ENCODE data around the gene DOCK10. TPM values are rescaled to one million over a fixed set of nuclear protein-coding genes. Genes with fewer than 3 reads are reported as not detected.
"Not testable (repeated sequence)": the region's sequence is repeated elsewhere in the genome, so short reads cannot be mapped to it uniquely, and the experiment has no call there.

DOCK10 gene
- total RNA-seq, 1 experiment from 2014 or later = 5.8 TPM

DNA sequence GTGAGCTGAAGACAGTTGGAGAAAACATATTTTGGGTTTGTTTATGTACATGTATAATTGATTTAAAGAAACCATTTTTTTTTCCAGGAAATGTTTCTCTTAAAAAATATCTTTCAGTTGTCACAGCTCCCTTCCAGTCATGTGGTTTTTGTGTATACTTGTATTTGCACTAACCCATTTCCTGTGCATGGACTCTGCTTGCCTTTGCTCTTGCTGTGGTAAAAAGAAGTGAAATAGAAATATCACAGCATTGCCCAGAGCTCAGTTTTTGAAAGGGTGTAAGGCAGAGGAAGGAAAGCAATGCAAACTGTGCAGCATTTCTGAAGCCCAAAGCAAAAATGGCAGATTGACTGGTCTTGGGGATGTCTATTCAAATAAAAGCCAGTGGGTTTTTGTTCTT is 10.4 kb upstream of the DOCK10 start:
- TF ChIP-seq SIN3A (IDR thresholded peaks at IDR 0.05; ENCODE audit: borderline replicate concordance, insufficient read depth, low read depth, low read length) (no peak), POLR2AphosphoS5 (IDR thresholded peaks at IDR 0.05; ENCODE audit: low read depth, low read length) (no peak), TCF7L2 (IDR thresholded peaks at IDR 0.05; ENCODE audit: low read depth, low read length) (no peak)
- TF ChIP-seq, protein P1, sequence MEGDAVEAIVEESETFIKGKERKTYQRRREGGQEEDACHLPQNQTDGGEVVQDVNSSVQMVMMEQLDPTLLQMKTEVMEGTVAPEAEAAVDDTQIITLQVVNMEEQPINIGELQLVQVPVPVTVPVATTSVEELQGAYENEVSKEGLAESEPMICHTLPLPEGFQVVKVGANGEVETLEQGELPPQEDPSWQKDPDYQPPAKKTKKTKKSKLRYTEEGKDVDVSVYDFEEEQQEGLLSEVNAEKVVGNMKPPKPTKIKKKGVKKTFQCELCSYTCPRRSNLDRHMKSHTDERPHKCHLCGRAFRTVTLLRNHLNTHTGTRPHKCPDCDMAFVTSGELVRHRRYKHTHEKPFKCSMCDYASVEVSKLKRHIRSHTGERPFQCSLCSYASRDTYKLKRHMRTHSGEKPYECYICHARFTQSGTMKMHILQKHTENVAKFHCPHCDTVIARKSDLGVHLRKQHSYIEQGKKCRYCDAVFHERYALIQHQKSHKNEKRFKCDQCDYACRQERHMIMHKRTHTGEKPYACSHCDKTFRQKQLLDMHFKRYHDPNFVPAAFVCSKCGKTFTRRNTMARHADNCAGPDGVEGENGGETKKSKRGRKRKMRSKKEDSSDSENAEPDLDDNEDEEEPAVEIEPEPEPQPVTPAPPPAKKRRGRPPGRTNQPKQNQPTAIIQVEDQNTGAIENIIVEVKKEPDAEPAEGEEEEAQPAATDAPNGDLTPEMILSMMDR (IDR thresholded peaks at IDR 0.05) = no peak
- TF ChIP-seq, protein P2, sequence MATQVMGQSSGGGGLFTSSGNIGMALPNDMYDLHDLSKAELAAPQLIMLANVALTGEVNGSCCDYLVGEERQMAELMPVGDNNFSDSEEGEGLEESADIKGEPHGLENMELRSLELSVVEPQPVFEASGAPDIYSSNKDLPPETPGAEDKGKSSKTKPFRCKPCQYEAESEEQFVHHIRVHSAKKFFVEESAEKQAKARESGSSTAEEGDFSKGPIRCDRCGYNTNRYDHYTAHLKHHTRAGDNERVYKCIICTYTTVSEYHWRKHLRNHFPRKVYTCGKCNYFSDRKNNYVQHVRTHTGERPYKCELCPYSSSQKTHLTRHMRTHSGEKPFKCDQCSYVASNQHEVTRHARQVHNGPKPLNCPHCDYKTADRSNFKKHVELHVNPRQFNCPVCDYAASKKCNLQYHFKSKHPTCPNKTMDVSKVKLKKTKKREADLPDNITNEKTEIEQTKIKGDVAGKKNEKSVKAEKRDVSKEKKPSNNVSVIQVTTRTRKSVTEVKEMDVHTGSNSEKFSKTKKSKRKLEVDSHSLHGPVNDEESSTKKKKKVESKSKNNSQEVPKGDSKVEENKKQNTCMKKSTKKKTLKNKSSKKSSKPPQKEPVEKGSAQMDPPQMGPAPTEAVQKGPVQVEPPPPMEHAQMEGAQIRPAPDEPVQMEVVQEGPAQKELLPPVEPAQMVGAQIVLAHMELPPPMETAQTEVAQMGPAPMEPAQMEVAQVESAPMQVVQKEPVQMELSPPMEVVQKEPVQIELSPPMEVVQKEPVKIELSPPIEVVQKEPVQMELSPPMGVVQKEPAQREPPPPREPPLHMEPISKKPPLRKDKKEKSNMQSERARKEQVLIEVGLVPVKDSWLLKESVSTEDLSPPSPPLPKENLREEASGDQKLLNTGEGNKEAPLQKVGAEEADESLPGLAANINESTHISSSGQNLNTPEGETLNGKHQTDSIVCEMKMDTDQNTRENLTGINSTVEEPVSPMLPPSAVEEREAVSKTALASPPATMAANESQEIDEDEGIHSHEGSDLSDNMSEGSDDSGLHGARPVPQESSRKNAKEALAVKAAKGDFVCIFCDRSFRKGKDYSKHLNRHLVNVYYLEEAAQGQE (IDR thresholded peaks at IDR 0.05; ENCODE audit: insufficient read depth in 1 of 2, low read depth in 2 of 2, low read length in 1 of 2) = no peak
- ChIA-PET CTCF (no interaction called here), POLR2A (no interaction called here)
- Histone ChIP-seq H3K4me3 (ENCODE audit: low read depth in 2 of 2, low read length in 2 of 2) (no peak overlapping the region), H3K9me3 (ENCODE audit: control insufficient read depth, insufficient read depth, low read depth, low read length) (no peaks in the 10 kb centered on the region), H3K27me3 (ENCODE audit: control insufficient read depth, insufficient read depth, low read length) (no peaks in the 10 kb centered on the region), H3K27ac (ENCODE audit: low read length) (no peak overlapping the region), H3K4me1 (ENCODE audit: control insufficient read depth, insufficient read depth, low read length) (no peaks in the 10 kb centered on the region), H3K36me3 (ENCODE audit: control insufficient read depth, insufficient read depth, low read length) (no peaks in the 10 kb centered on the region)
- in situ Hi-C loops (cut with HindIII; ENCODE audit: low pct_unique_long_range_greater_than_20kb, low sequenced_read_pairs) (no loop called here), intact Hi-C loops (cut with micrococcal nuclease; ENCODE audit: unreplicated experiment) (no loop called here)
- DNase-seq (ENCODE audit: low read depth, low spot score) (no peak), ATAC-seq (no peak)
- no TSS peak for BruUV-seq (replicated peaks)

DNA sequence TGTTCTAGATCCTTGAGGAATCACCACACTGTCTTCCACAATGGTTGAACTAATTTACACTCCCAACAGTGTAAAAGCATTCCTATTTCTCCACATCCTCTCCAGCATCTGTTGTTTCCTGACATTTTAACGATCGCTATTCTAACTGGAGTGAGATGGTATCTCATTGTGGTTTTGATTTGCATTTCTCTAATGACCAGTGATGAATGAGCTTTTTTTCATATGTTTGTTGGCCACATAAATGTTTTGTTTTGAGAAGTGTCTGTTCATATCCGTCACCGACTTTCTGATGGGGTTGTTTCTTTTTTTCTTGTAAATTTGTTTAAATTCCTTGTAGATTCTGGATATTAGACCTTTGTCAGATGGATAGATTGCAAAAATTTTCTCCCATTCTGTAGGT is 5.2 kb upstream of the DOCK10 start:
- CTCF ChIA-PET; BruUV-seq (replicated peaks): not testable (repeated sequence)

DNA sequence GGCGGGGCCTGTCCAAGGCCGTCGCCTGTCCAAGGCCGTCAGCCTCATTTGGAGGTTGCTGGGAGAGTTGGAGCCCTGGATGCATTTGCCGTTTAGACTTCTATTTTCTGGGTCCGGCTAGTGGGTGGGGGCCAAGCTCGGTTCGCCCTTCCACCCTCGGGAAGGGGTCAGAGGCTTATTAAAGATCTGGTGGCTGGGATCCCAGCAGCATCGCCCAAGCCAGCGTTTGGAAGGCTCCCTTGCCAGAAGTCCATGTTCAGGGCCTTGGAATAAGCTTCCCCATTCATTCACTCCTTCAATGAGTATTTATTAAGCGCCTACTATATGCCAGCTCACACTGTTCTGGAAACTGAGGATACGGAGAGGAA is 516 bp upstream of the DOCK10 start:
- BruUV-seq (replicated peaks) = no TSS peak
- peaks cover 5% of the 10 kb centered on the region; the same call in 1 of the 2 replicates for H3K4me1 ChIP-seq (ENCODE audit: control insufficient read depth, insufficient read depth, low read length)
- H3K4me3 ChIP-seq (ENCODE audit: low read depth in 2 of 2, low read length in 2 of 2) = peak overlapping the region in 1 of 2 experiments; percentile 54; a peak in 3 of 4 replicates
- intact Hi-C loops (cut with micrococcal nuclease; ENCODE audit: unreplicated experiment) (no loop called here), in situ Hi-C loops (cut with HindIII; ENCODE audit: low pct_unique_long_range_greater_than_20kb, low sequenced_read_pairs) (no loop called here)
- ChIA-PET CTCF (interaction anchor here (0.6 kb wide), 3 partner anchors 25 to 582 kb away, joined by 3 to 11 read pairs (median 3); no protein-coding TSS in a partner anchor), POLR2A (no interaction called here)
- TF ChIP-seq POLR2AphosphoS5 (IDR thresholded peaks at IDR 0.05; ENCODE audit: low read depth, low read length) (no peak), TCF7L2 (IDR thresholded peaks at IDR 0.05; ENCODE audit: low read depth, low read length) (no peak), SIN3A (IDR thresholded peaks at IDR 0.05; ENCODE audit: borderline replicate concordance, insufficient read depth, low read depth, low read length) (no peak)
- TF ChIP-seq, protein P2 (IDR thresholded peaks at IDR 0.05; ENCODE audit: insufficient read depth in 1 of 2, low read depth in 2 of 2, low read length in 1 of 2) = no peak
- TF ChIP-seq, protein P1 (IDR thresholded peaks at IDR 0.05) = no peak
- H3K9me3 ChIP-seq (ENCODE audit: control insufficient read depth, insufficient read depth, low read depth, low read length) = no peaks in the 10 kb centered on the region
- ATAC-seq = peak; percentile 36
- H3K36me3 ChIP-seq (ENCODE audit: control insufficient read depth, insufficient read depth, low read length) = no peaks in the 10 kb centered on the region
- no peak overlapping the region for H3K27ac ChIP-seq (ENCODE audit: low read length)
- peaks cover 48% of the 10 kb centered on the region for H3K27me3 ChIP-seq (ENCODE audit: control insufficient read depth, insufficient read depth, low read length)
- DNase-seq (ENCODE audit: low read depth, low spot score) = no peak

More for the DNA sequence above, 5.2 kb upstream of the DOCK10 start:
- H3K4me3 ChIP-seq (ENCODE audit: low read depth in 2 of 2, low read length in 2 of 2); H3K27ac ChIP-seq (ENCODE audit: low read length); DNase-seq (ENCODE audit: low read depth, low spot score); H3K9me3 ChIP-seq (ENCODE audit: control insufficient read depth, insufficient read depth, low read depth, low read length); ATAC-seq; H3K4me1 ChIP-seq (ENCODE audit: control insufficient read depth, insufficient read depth, low read length); H3K36me3 ChIP-seq (ENCODE audit: control insufficient read depth, insufficient read depth, low read length); POLR2A ChIA-PET; in situ Hi-C loops (cut with HindIII; ENCODE audit: low pct_unique_long_range_greater_than_20kb, low sequenced_read_pairs); intact Hi-C loops (cut with micrococcal nuclease; ENCODE audit: unreplicated experiment): not testable (repeated sequence)
- H3K27me3 ChIP-seq (ENCODE audit: control insufficient read depth, insufficient read depth, low read length) = peaks cover 24% of the 10 kb centered on the region

Data from Panc1 (cell line).